HG02759 (cell line): Measurements from ENCODE around the gene RWDD3.

Experiments
- ATAC-seq: cut with Tn5 transposase; IDR thresholded peaks from one replicate; pipeline ENCODE4 v1.9.1; 2021; ENCODE audit warnings: mild to moderate bottlenecking, moderate library complexity; ENCODE audit not compliant: unreplicated experiment

RWDD3 gene, protein sequence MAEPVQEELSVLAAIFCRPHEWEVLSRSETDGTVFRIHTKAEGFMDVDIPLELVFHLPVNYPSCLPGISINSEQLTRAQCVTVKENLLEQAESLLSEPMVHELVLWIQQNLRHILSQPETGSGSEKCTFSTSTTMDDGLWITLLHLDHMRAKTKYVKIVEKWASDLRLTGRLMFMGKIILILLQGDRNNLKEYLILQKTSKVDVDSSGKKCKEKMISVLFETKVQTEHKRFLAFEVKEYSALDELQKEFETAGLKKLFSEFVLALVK

GRCh38 chr1:95233737-95234500 is at the start of gene RWDD3:
TSS of gene RWDD3 (plus strand) at chr1:95234210. CDS start at chr1:95234231, 21 bp downstream.
- peak; percentile 98 for ATAC-seq

DNA sequence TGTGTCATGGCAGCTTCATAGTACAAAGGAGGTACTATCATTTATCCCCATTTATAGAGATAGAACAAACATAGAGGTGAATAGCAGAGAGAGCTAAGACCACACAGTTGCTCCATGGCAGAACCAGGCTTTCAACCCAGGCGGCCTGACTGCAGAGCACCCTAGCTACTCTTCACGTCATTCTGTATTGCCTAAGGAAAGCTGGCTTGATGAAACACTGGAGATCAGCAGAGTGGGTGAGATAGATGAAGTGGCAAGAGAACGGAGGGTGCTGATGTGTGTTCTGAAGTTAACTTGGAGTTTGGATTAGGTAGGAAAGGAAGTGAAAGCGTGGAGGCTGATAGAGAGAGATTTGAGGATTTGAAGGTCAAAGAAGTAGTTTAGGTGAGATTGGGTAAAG is 47.9 kb upstream of the RWDD3 start:
- ATAC-seq, result no peak

DNA sequence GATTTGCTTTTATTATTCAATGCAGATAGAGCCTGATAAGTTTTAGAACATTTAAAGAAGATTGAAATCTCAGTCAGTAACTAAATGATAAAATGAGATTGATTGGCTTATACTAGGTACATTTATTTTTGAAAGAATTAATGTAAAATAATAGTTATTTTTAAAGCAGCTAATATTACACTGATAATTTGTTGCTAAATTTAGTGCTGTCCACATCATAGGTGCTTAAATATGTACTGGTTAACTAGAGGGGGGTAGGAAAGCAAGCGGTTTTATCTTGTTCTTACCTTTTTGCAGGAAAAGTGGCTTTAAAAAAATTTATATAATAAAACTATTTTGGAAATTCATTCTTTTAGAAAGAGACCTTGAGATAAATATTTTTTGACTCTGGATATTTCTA is 40.4 kb upstream of the RWDD3 start:
- ATAC-seq, result no peak

- no peak for ATAC-seq
Observed at GRCh38 chr1:95195046-95195445, 39.0 kb upstream of the RWDD3 start.

GRCh38 chr1:95196017-95196416 is 38.0 kb upstream of the RWDD3 start:
- no peak for ATAC-seq

- ATAC-seq, result no peak
Observed at GRCh38 chr1:95197616-95198252, 36.3 kb upstream of the RWDD3 start.

DNA sequence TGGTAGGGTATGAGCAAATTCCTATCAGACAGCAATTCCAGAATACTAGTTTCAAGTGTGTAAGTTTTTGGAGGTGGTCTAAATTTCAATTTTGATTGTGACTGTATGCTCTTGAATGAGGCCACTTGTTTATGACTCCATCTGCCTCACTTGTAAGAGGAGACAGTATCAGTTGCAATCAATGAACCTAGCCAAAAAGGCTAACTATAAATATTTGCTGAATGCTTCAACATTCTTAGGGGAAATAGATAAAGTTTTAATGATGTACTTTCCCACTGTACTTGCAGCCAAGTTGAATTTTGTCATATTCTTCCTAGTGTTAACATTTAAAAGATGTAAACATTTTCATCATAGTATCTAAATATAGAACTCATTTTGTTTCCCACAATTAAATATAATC is 32.1 kb upstream of the RWDD3 start:
- ATAC-seq, result no peak

- ATAC-seq, result no peak
Observed at GRCh38 chr1:95203908-95204437, 30.0 kb upstream of the RWDD3 start.

DNA sequence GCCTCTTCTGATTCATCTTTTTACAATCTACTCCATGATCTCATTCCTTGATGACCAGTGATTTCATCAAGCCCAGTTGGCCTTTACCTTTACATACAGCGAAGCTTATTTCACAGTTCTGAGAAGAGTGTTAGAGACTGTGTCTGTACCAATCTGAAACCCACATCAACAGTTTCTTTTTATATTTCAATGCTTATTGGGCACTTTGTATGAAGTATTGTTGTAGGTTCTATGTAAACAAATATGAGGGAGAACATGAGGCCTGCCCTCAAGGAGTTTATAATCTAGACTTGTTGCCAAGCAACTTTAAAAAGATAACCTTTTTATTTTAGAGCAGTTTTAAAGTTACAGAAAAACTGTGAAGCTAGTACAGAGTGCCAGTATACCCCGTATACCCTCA is 27.5 kb upstream of the RWDD3 start:
- ATAC-seq, result no peak

DNA sequence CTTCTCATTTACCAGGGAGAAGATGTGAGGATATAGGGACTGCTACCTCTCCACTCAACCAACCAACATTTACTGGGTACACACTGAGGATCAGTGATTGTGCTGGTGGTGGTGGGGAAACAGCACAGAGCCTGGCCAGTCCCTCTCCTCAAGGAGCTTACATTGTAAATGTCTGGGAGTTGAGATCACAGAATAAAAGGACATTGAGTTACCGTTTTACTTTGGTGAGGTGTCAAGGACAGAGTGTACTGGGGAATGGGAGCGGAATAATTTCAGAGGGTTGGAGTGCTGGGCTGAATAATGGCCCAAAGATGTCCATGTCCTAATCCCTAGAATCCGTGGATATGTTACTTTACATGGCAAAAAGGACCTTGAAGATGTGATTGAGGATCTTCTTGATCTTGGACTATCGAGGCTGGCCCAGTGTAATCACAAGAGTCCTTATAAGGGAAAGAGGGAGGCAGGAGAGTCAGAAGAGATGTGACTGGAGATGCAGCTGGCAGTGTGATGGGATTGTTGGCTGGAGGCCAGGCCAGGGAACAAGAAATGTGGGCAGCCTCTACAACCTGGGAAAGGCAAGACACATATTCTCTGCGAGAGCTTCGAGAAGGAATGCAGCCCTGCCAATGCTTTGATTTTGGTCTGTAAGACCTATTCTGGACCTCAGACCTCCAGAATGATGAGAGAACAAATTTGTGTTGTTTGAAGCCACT is 26.6 kb upstream of the RWDD3 start:
- ATAC-seq, result no peak

DNA sequence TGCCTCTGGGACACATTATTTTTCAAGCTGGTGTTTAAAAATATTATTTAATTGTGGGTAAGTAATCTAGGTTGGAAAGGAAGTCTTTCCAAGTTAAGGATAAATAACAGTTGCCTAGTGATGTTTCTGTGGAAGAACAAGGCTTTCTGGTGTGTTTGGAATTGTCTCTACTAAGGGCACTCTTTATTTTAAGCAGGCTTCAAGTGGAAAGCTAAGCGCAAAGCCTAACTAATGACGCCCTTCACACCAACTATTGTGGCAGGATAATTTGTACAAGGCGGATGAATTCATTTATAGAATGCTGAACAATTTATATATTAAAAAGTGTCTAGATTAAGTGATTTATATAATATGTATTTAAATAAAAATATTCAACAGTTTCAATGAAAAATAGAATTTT is 25.1 kb upstream of the RWDD3 start:
- no peak for ATAC-seq

DNA sequence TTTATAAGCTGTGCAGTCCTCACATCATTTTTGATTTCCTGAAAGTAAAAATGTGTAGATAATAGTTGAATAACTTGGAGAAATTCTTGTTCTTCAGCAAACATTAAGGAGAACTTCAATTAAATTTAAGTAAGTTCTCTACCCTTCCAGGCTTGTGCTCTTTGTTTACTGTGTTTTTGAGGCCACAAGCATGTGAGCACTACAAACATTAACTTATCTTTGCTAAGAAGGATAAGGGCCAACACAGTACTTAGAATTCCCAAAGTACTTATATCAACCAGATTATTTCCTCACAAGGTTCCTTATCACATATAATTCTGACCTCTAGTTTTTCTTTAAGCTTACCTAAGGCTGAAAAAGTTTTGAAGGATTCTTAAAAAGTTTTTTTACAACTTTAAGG is 24.7 kb upstream of the RWDD3 start:
- ATAC-seq, result no peak

GRCh38 chr1:95216292-95216990 is 17.6 kb upstream of the RWDD3 start:
- ATAC-seq, result no peak

DNA sequence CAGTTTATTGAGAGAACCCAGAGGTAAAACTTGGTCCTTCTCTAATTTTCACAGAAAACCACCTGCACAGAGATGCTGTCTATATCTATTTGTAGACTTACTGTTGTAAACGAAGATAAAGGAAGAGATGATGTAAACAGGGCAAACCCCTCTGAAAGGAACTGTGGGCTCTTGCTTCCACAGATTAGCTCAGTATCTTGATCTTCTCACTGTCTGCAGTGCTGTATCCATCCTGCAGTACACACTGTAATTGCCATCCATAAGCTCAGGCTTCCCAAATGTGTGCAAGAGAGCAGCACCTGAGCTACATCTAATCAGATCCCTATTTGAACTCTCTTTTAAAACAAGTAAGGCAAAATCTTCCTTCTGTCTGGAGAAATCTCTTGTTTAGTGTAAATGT is 16.6 kb upstream of the RWDD3 start:
- no peak for ATAC-seq

DNA sequence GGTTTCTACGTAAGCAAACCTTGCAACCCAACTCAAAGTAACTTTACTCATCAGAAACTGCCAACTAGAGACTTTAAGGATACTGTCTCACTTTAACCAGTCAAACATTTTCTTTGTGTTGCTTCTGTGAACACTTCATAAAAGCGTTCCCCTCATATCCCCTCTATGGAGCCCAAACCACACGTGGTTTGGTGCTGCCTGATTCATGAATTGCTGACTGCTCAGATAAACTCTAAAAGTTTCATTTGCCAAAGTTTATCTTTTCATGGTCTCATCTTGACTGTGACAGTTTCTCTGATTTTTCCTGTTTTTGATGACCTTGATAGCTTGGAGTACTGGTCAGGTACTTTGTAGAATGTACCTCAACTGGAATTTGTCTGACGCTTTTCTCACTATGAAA is 14.6 kb upstream of the RWDD3 start:
- ATAC-seq, result no peak

DNA sequence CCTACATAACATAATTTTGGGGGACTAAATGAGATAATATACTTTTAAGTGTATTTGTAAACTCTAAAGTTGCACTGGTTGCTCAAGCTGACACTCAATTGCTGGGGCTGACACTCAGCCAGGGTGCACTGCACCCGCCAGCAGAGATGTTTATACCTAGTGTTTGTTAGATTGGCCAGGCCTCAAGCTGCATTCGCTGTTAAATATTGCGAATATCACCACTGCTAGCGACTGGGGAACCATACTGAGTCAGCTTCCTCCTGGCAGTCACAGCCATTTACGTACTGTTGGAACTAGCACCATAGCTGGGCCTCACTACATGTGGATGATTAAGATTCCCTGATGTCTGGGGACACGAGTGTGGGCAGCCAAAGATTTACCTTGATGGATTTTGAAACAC is 12.7 kb upstream of the RWDD3 start:
- ATAC-seq, result no peak

GRCh38 chr1:95222629-95223028 is 11.4 kb upstream of the RWDD3 start:
- ATAC-seq, result no peak

GRCh38 chr1:95223110-95223509 is 10.9 kb upstream of the RWDD3 start:
- ATAC-seq, result no peak

- no peak for ATAC-seq
Observed at GRCh38 chr1:95226781-95227660, 7.0 kb upstream of the RWDD3 start.

DNA sequence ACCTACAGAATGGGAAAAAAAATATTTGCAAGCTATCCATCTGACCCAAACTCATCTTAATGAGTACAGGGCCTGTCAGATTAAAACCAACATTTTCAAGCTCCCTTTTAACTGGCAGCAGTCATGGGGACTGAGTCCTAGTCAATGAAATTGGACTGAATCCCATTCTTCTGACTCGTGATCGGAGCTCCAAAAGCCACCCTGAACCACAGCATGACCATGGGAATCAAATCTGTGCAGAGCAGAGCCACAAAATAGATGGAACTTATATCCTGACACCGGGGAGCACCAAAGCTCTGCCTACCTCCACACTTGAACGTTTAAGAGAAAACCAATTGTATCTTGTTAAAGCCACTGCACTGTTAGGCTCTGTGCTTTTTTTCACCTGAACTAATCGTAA is 5.0 kb upstream of the RWDD3 start:
- no peak for ATAC-seq
